DOHH2 (cell line): ENCODE results near the gene ETNPPL.

Source experiments
- H3F3A ChIP-seq: fragments of 200-600 bp; sonication (generic), shearing (Covaris generic); 2 replicates; pipeline ENCODE4 v1.6.0; 2016; ENCODE audit warnings: antibody characterized with exemption, mild to moderate bottlenecking; ENCODE audit not compliant: control insufficient read depth, insufficient read depth
- H3K27ac ChIP-seq: fragments of 200-600 bp; sonication (generic); 2 replicates; pipeline ENCODE4 v1.5.1; 2014; ENCODE audit warnings: low read depth, mild to moderate bottlenecking, low read length, moderate library complexity
- H3K27me3 ChIP-seq: fragments of 200-600 bp; sonication (generic); 2 replicates; pipeline ENCODE4 v1.6.1; 2014; ENCODE audit warnings: mild to moderate bottlenecking, low read length, mixed read lengths; ENCODE audit not compliant: control insufficient read depth
- H3K36me3 ChIP-seq: fragments of 200-600 bp; sonication (generic); 2 replicates; pipeline ENCODE4 v1.6.1; 2014; ENCODE audit warnings: mild to moderate bottlenecking, low read length, moderate library complexity, mixed read lengths; ENCODE audit not compliant: control insufficient read depth
- H3K4me1 ChIP-seq: fragments of 200-600 bp; sonication (generic); 2 replicates; pipeline ENCODE4 v1.6.1; 2014; ENCODE audit warnings: mild to moderate bottlenecking, low read length, mixed read lengths; ENCODE audit not compliant: control insufficient read depth
- H3K4me2 ChIP-seq: fragments of 200-600 bp; sonication (generic); 2 replicates; pipeline ENCODE4 v1.6.0; 2014; ENCODE audit warnings: mild to moderate bottlenecking, low read length, moderate library complexity
- H3K4me3 ChIP-seq: fragments of 200-600 bp; sonication (generic); 2 replicates; pipeline ENCODE4 v1.5.1; 2014; ENCODE audit warnings: mild to moderate bottlenecking, low read length, mixed read lengths
- H3K79me2 ChIP-seq: fragments of 200-600 bp; sonication (generic); 2 replicates; pipeline ENCODE4 v1.6.1; 2014; ENCODE audit warnings: mild to moderate bottlenecking, low read length, mixed read lengths; ENCODE audit not compliant: control insufficient read depth
- H3K9me2 ChIP-seq: fragments of 200-600 bp; sonication (generic); replicated peaks from 2 replicates; pipeline ENCODE4 v1.6.1; 2014; ENCODE audit warnings: mild to moderate bottlenecking, low read length, mixed read lengths; ENCODE audit not compliant: control insufficient read depth
- H3K9me3 ChIP-seq: fragments of 200-600 bp; sonication (generic); 2 replicates; pipeline ENCODE4 v1.6.1; 2014; ENCODE audit warnings: antibody characterized with exemption, low read length, mixed read lengths; ENCODE audit not compliant: control insufficient read depth, insufficient read depth
- H4K20me1 ChIP-seq: fragments of 200-600 bp; sonication (generic); 2 replicates; pipeline ENCODE4 v1.6.0; 2014; ENCODE audit warnings: low read depth, mild to moderate bottlenecking, antibody characterized with exemption, low read length, moderate library complexity; ENCODE audit not compliant: control insufficient read depth, insufficient read depth
- CTCF ChIP-seq: fragments of 200-600 bp; sonication (generic); IDR thresholded peaks from one replicate; pipeline ENCODE4 v1.5.1; 2014; ENCODE audit warnings: antibody characterized with exemption, mild to moderate bottlenecking, low read depth, low read length; ENCODE audit not compliant: poor library complexity, severe bottlenecking
- EZH2phosphoT487 ChIP-seq: fragments of 200-600 bp; sonication (generic); IDR thresholded peaks from 2 replicates; pipeline ENCODE4 v1.6.1; 2017; ENCODE audit warnings: borderline replicate concordance, mild to moderate bottlenecking, antibody characterized with exemption, low read length, moderate library complexity, mixed read lengths

The ETNPPL gene

GRCh38 chr4:108795733-108796132 is 32.9 kb upstream of the ETNPPL start:
- Histone ChIP-seq H3K36me3 (no peaks in the 10 kb centered on the region), H3K79me2 (no peaks in the 10 kb centered on the region), H4K20me1 (no peaks in the 10 kb centered on the region), H3K27me3 (peaks cover 4% of the 10 kb centered on the region; the same call in 1 of the 2 replicates), H3K27ac (no peak overlapping the region), H3K4me2 (no peak overlapping the region), H3K4me3 (no peak overlapping the region), H3F3A (no peaks in the 10 kb centered on the region), H3K4me1 (no peaks in the 10 kb centered on the region), H3K9me2 (no peaks in the 10 kb centered on the region), H3K9me3 (no peaks in the 10 kb centered on the region)
- no peak for TF ChIP-seq CTCF
- no peak for TF ChIP-seq EZH2phosphoT487

- Histone ChIP-seq H3K79me2 (no peaks in the 10 kb centered on the region), H3K9me2 (no peaks in the 10 kb centered on the region), H4K20me1 (no peaks in the 10 kb centered on the region), H3K27ac (no peak overlapping the region), H3K4me2 (no peak overlapping the region), H3K36me3 (no peaks in the 10 kb centered on the region), H3K4me1 (no peaks in the 10 kb centered on the region), H3K9me3 (no peaks in the 10 kb centered on the region), H3K4me3 (no peak overlapping the region), H3F3A (no peaks in the 10 kb centered on the region), H3K27me3 (peaks cover 4% of the 10 kb centered on the region; the same call in 1 of the 2 replicates)
- TF ChIP-seq CTCF (no peak), EZH2phosphoT487 (no peak)
Observed at GRCh38 chr4:108794136-108794535, 31.3 kb upstream of the ETNPPL start.

- TF ChIP-seq CTCF (no peak), EZH2phosphoT487 (no peak)
- H3K36me3 ChIP-seq: no peaks in the 10 kb centered on the region
- H3K4me1 ChIP-seq: no peaks in the 10 kb centered on the region
- no peak overlapping the region for H3K4me3 ChIP-seq
- H3F3A ChIP-seq: no peaks in the 10 kb centered on the region
- no peaks in the 10 kb centered on the region for H3K79me2 ChIP-seq
- H3K4me2 ChIP-seq: no peak overlapping the region
- no peak overlapping the region for H3K27ac ChIP-seq
- no peaks in the 10 kb centered on the region for H4K20me1 ChIP-seq
- H3K27me3 ChIP-seq: peaks cover 4% of the 10 kb centered on the region; the same call in 1 of the 2 replicates
- no peaks in the 10 kb centered on the region for H3K9me2 ChIP-seq
- H3K9me3 ChIP-seq: no peaks in the 10 kb centered on the region
Observed at GRCh38 chr4:108793415-108793814, 30.6 kb upstream of the ETNPPL start.
